OCI-LY1 (cell line): ENCODE results near the gene NADK.

Experiments used
- H2AFZ ChIP-seq: fragments of 200-600 bp; sonication (generic), shearing (Covaris generic); 2 replicates; pipeline ENCODE4 v1.6.0; 2014; ENCODE audit warnings: antibody characterized with exemption, mild to moderate bottlenecking, low read length
- H3F3A ChIP-seq: fragments of 200-600 bp; sonication (generic), shearing (Covaris generic); 2 replicates; pipeline ENCODE4 v1.6.0; 2014; ENCODE audit warnings: mild to moderate bottlenecking, antibody characterized with exemption, low read length, moderate library complexity; ENCODE audit not compliant: insufficient read depth
- H3K27ac ChIP-seq: fragments of 200-600 bp; sonication (generic); 2 replicates; pipeline ENCODE4 v1.5.1; 2014; ENCODE audit warnings: low read length, mixed run types, mild to moderate bottlenecking, low read depth; ENCODE audit not compliant: poor library complexity, severe bottlenecking
- H3K27me3 ChIP-seq: fragments of 200-600 bp; sonication (generic); 2 replicates; pipeline ENCODE4 v1.6.0; 2014; ENCODE audit warnings: antibody characterized with exemption, mild to moderate bottlenecking, low read length, moderate library complexity; ENCODE audit not compliant: insufficient read depth
- H3K36me3 ChIP-seq: fragments of 200-600 bp; sonication (generic); 2 replicates; pipeline ENCODE4 v1.6.1; 2014; ENCODE audit warnings: mild to moderate bottlenecking, antibody characterized with exemption, low read length, moderate library complexity, mixed read lengths; ENCODE audit not compliant: insufficient read depth
- H3K4me1 ChIP-seq: fragments of 200-600 bp; sonication (generic); 2 replicates; pipeline ENCODE4 v1.5.1; 2014; ENCODE audit warnings: mild to moderate bottlenecking, low read length, moderate library complexity; ENCODE audit not compliant: insufficient read depth, severe bottlenecking
- H3K4me2 ChIP-seq: fragments of 200-600 bp; sonication (generic), shearing (Covaris generic); 2 replicates; pipeline ENCODE4 v1.6.1; 2014; ENCODE audit warnings: low read length
- H3K4me3 ChIP-seq: fragments of 200-600 bp; sonication (generic); 2 replicates; pipeline ENCODE4 v1.5.1; 2014; ENCODE audit warnings: low read length, low read depth, mild to moderate bottlenecking, mixed read lengths; ENCODE audit not compliant: poor library complexity, severe bottlenecking
- H3K79me2 ChIP-seq: fragments of 200-600 bp; shearing (Covaris generic); 2 replicates; pipeline ENCODE4 v1.6.1; 2016; ENCODE audit warnings: mixed run types, low read length, mixed read lengths; ENCODE audit not compliant: insufficient read depth
- H3K9ac ChIP-seq: fragments of 200-600 bp; sonication (generic), shearing (Covaris generic); 2 replicates; pipeline ENCODE4 v1.6.1; 2014; ENCODE audit warnings: mild to moderate bottlenecking, low read length, mixed read lengths
- H3K9me2 ChIP-seq: fragments of 200-600 bp; sonication (generic), shearing (Covaris generic); 2 replicates; pipeline ENCODE4 v1.6.1; 2014; ENCODE audit warnings: low read depth, mild to moderate bottlenecking, low read length, mixed read lengths
- H3K9me3 ChIP-seq: fragments of 200-600 bp; shearing (Covaris generic); 2 replicates; pipeline ENCODE4 v1.6.1; 2014; ENCODE audit warnings: low read length, mixed read lengths
- H4K20me1 ChIP-seq: fragments of 200-600 bp; sonication (generic), shearing (Covaris generic); 2 replicates; pipeline ENCODE4 v1.6.0; 2016; ENCODE audit warnings: mild to moderate bottlenecking, low read length; ENCODE audit not compliant: insufficient read depth
- EZH2 ChIP-seq: fragments of 200-600 bp; sonication (generic), shearing (Covaris generic); IDR thresholded peaks from 2 replicates; pipeline ENCODE4 v1.8.0; 2017; ENCODE audit warnings: borderline replicate concordance, mixed run types, mild to moderate bottlenecking, antibody characterized with exemption, low read length, moderate library complexity, mixed read lengths
- TF ChIP-seq, protein P1 (sequence below): fragments of 200-600 bp; sonication (generic), shearing (Covaris generic); IDR thresholded peaks from 2 replicates; pipeline ENCODE4 v1.5.1; 2017; ENCODE audit warnings: mild to moderate bottlenecking, antibody characterized with exemption, low read length, moderate library complexity, mixed read lengths

The NADK gene

DNA sequence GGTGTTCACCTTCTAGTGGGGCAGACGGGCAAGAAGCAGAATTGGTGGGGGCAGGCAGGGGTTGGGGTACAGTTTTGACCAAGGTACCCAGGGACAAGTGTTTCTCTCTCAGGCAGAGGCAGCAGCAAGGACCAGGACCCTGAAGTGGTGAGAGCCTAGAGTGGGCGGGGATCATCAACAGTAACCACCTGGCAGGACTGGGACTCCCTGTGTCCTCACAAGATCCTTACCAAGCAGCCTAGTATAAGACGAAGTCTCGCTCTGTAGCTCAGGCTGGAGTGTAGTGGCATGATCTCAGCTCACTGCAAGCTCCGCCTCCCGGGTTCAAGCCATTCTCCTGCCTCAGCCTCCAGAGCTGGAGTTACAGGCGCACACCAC, 3.2 kb upstream of the NADK start:
- peaks cover 25% of the 10 kb centered on the region for H3K36me3 ChIP-seq
- TF ChIP-seq, protein P1, sequence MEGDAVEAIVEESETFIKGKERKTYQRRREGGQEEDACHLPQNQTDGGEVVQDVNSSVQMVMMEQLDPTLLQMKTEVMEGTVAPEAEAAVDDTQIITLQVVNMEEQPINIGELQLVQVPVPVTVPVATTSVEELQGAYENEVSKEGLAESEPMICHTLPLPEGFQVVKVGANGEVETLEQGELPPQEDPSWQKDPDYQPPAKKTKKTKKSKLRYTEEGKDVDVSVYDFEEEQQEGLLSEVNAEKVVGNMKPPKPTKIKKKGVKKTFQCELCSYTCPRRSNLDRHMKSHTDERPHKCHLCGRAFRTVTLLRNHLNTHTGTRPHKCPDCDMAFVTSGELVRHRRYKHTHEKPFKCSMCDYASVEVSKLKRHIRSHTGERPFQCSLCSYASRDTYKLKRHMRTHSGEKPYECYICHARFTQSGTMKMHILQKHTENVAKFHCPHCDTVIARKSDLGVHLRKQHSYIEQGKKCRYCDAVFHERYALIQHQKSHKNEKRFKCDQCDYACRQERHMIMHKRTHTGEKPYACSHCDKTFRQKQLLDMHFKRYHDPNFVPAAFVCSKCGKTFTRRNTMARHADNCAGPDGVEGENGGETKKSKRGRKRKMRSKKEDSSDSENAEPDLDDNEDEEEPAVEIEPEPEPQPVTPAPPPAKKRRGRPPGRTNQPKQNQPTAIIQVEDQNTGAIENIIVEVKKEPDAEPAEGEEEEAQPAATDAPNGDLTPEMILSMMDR: no peak
- TF ChIP-seq EZH2: no peak
- H3K4me3 ChIP-seq: peak overlapping the region; percentile 34
- no peaks in the 10 kb centered on the region for H3K27me3 ChIP-seq
- H3K4me1 ChIP-seq: peaks cover 58% of the 10 kb centered on the region
- peak overlapping the region; percentile 87 for H3K9ac ChIP-seq
- H3K4me2 ChIP-seq: peak overlapping the region; percentile 91
- no peaks in the 10 kb centered on the region for H3K9me2 ChIP-seq
- H3K9me3 ChIP-seq: no peaks in the 10 kb centered on the region
- no peaks in the 10 kb centered on the region for H4K20me1 ChIP-seq
- peaks cover 15% of the 10 kb centered on the region; the same call in 1 of the 2 replicates for H3F3A ChIP-seq
- H2AFZ ChIP-seq: no peak overlapping the region
- H3K79me2 ChIP-seq: peaks cover 16% of the 10 kb centered on the region
- H3K27ac ChIP-seq: peak overlapping the region; percentile 100

DNA sequence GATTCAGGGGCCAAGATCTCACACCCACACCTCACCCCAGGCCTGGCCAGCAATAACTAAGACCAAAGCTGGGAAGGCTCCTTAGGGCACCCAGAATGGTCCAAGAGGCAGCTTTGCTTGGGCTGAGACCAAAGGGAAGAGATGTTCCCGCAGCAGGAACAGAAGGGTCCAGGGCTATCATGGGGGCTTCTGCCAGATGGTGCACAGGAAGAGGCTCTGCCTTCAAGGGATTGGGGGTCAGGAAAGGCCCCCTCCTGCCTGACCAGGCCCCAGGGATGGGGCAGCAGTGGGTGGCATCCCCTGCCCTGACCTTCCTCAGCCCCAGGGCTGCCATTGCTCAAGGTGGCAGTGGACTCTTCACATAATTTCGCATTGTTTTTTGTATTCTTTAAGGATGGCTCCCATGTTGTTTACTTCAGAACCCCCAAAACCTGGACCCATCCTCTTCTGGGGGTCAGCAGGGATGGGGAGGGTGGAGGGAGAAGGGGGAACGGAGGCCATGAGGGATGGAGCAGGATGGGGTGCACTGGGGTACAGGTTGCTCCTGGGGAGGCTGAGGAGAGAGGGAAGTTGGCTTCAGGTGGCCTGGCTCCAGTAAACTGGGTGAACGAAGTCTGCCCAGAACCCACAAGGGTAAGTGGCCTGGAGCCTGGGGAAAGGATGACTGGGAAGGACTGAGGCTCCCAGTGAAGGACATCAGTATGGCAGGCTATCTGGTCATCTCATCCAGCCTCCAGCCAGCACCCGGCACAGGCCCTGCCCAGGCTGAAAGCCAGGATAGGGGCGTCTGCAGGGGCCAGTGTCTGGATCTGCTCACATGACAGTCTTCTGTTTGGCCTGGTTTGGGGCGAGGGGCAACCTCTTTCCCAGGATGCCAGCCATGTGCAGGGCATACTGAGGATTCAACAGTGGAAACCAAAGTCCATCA, 2.6 kb upstream of the NADK start:
- Histone ChIP-seq H3K4me2 (peak overlapping the region; percentile 91), H3K9ac (peak overlapping the region; percentile 87), H3K4me3 (peak overlapping the region; percentile 12), H3K36me3 (peaks cover 18% of the 10 kb centered on the region), H3K4me1 (peaks cover 64% of the 10 kb centered on the region), H3K79me2 (peaks cover 22% of the 10 kb centered on the region), H2AFZ (no peak overlapping the region), H3K9me3 (no peaks in the 10 kb centered on the region), H3F3A (peaks cover 12% of the 10 kb centered on the region; the same call in 1 of the 2 replicates), H4K20me1 (no peaks in the 10 kb centered on the region), H3K9me2 (no peaks in the 10 kb centered on the region), H3K27ac (peak overlapping the region; percentile 100), H3K27me3 (no peaks in the 10 kb centered on the region)
- no peak for TF ChIP-seq EZH2
- TF ChIP-seq, protein P1: no peak

DNA sequence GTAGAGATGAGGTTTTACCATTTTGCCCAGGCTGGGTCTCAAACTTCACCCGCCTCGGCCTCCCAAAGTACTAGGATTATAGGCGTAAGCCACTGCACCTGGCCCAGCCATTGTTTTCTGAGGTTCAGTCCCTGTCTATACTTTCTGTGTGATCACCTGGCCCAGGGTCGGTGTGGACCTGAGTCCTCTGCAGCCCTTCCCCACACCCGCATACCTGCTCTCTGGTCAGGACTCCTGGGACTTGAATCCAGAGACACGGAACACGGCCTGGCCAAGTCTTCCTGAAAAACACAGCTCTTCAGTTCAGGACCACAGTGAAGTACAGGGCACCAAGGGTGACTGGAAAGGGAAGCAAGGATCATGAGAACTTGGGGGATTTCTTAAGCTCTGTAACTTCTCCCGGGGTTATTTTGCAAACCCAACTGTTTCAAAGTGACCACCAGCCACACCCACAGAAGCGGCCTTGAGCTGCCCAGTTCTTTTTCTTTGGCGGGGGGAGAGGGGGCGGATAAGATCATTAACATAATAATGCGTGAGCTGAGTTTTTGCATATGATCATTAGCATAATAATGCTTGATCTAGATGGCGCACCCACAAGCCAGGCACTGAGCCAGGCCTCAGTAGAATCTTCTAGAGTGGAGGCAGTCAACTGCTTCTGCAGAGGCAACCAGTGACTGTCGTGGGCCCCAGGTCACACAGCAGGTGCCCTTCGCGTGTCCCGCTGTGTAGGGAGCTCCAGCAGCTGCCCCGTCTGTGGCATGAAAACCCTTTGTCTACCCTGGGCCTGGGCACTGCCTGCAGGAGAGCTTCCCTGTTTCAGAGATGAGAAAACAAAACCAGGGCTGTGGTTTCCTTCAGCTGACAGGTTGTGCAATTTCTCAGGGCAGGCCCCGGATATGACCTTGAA, 1.7 kb upstream of the NADK start:
- peaks cover 18% of the 10 kb centered on the region for H3K36me3 ChIP-seq
- H3K27me3 ChIP-seq: no peaks in the 10 kb centered on the region
- H3F3A ChIP-seq: peaks cover 12% of the 10 kb centered on the region; the same call in 1 of the 2 replicates
- TF ChIP-seq EZH2: no peak
- TF ChIP-seq, protein P1: no peak
- H3K4me3 ChIP-seq: peak overlapping the region; percentile 81
- peaks cover 74% of the 10 kb centered on the region for H3K4me1 ChIP-seq
- no peak overlapping the region for H2AFZ ChIP-seq
- peak overlapping the region; percentile 100 for H3K27ac ChIP-seq
- H3K9me3 ChIP-seq: no peaks in the 10 kb centered on the region
- H3K9me2 ChIP-seq: no peaks in the 10 kb centered on the region
- peaks cover 31% of the 10 kb centered on the region for H3K79me2 ChIP-seq
- peak overlapping the region; percentile 87 for H3K9ac ChIP-seq
- no peaks in the 10 kb centered on the region for H4K20me1 ChIP-seq
- H3K4me2 ChIP-seq: peak overlapping the region; percentile 91
